Measurements from ENCODE around the gene ARMC2. TPM values are rescaled to one million over a fixed set of nuclear protein-coding genes. Genes with fewer than 3 reads are reported as not detected.

ARMC2 gene
- total and polyA plus RNA-seq, 5 experiments from 2014 or later = 2.4 to 9.4 (median 4.9) TPM

Other genes with a start within 250 kb of the ARMC2 start
- gene SESN1, start 246.4 kb downstream of the ARMC2 start, total RNA-seq = 10 to 100 TPM; 35.0 to 38.3 TPM
- 10 to 100 TPM in 2 of 3 donors, 1 to 10 TPM in 1; 10.0 to 21.4 (median 19.4) TPM for gene SESN1, start 246.4 kb downstream of the ARMC2 start, polyA plus RNA-seq
- gene CEP57L1, start 247.1 kb downstream of the ARMC2 start, total RNA-seq = 1 to 10 TPM; 7.0 to 8.3 TPM
- gene CEP57L1, start 247.1 kb downstream of the ARMC2 start, polyA plus RNA-seq = 1 to 10 TPM; 5.4 to 9.5 (median 6.2) TPM